ENCODE measurements around the gene CLCA4. TPM values are rescaled to one million over a fixed set of nuclear protein-coding genes. Genes with fewer than 3 reads are reported as not detected.

Gene CLCA4
- total and polyA plus RNA-seq, 2 of the 4 experiments (the other 2 are of a cell fraction): not detected

DNA sequence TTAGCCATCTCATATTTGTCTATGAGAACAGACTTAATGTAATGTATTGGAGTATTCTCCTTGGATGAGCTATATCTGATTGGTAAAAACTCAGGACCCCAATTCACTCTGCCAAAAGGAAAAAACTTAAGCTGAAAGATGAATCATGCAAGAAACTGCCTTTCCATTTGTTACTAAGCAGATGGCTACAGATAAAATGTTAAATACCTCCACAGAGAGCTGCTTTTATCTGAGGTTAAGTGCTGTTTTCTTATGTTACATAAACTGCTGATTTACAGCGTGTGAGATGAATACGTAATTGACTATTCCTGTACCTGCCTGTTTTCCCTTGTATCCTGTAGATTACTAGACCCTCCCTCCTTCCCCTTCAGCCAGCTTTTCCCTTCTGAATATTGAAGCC, 49.3 kb downstream of the CLCA4 start:
- no peaks in the 10 kb centered on the region for H3K9me3 ChIP-seq (ENCODE audit: control insufficient read depth, insufficient read depth, low read length)
- H3K18ac ChIP-seq (ENCODE audit: low read depth, low read length): no peak overlapping the region
- ChIA-PET CTCF (no interaction called here), POLR2A (ENCODE audit: unreplicated experiment) (no interaction called here)
- H3K9me1 ChIP-seq (ENCODE audit: insufficient read depth, low read length): no peaks in the 10 kb centered on the region
- no peak overlapping the region for H2BK15ac ChIP-seq (ENCODE audit: low read depth, low read length)
- H3K56ac ChIP-seq (ENCODE audit: extremely low read depth, insufficient read depth, low read length): no peak overlapping the region
- H4K8ac ChIP-seq (ENCODE audit: low read depth in 2 of 2, low read length in 2 of 2): no peak overlapping the region
- H2AFZ ChIP-seq (replicated peaks; ENCODE audit: low read length, poor library complexity): no peak overlapping the region
- H3K36me3 ChIP-seq (ENCODE audit: control insufficient read depth, insufficient read depth, low read length): no peaks in the 10 kb centered on the region
- H3K4me1 ChIP-seq (ENCODE audit: control insufficient read depth, insufficient read depth, low read length): no peaks in the 10 kb centered on the region
- ATAC-seq (ENCODE audit: low read depth): no peak
- H3K23ac ChIP-seq (ENCODE audit: low read depth, low read length): no peak overlapping the region
- no peak overlapping the region for H2BK120ac ChIP-seq (ENCODE audit: low read depth, low read length)
- WGBS, 2 experiments (ENCODE audit: extremely low coverage in 2 of 2, insufficient read length in 1 of 2): no CpG with 5 or more reads among the region's 2 CpGs
- intact Hi-C loops (cut with micrococcal nuclease): no loop called here
- H3K4ac ChIP-seq (ENCODE audit: low read depth, low read length): no peak overlapping the region
- no peaks in the 10 kb centered on the region for H3K79me1 ChIP-seq (ENCODE audit: low read depth in 1 of 2, low read length in 2 of 2)
- no peak overlapping the region for H3K4me2 ChIP-seq (ENCODE audit: low read depth, low read length)
- BruUV-seq (replicated peaks): no TSS peak
- no peak overlapping the region for H2AK5ac ChIP-seq (ENCODE audit: low read depth, low read length)
- H2BK20ac ChIP-seq (ENCODE audit: low read depth, low read length): no peak overlapping the region
- TF ChIP-seq BHLHE40 (IDR thresholded peaks at IDR 0.05; ENCODE audit: low read depth, low read length): no peak
- no peaks in the 10 kb centered on the region for H4K20me1 ChIP-seq (ENCODE audit: insufficient read depth, low read length)
- dilution Hi-C loops (cut with HindIII; ENCODE audit: low sequenced_read_pairs, unreplicated experiment): no loop called here
- in situ Hi-C loops (cut with MboI; ENCODE audit: low sequenced_read_pairs): no loop called here
- H3K27me3 ChIP-seq (ENCODE audit: control insufficient read depth, insufficient read depth, low read length): no peaks in the 10 kb centered on the region
- no peak overlapping the region for H3K27ac ChIP-seq (ENCODE audit: insufficient read depth, low read length)
- no peak overlapping the region for H2BK5ac ChIP-seq (ENCODE audit: low read depth, low read length, poor library complexity, severe bottlenecking)
- H4K91ac ChIP-seq (ENCODE audit: insufficient read depth, low read depth, low read length): no peak overlapping the region
- no peak overlapping the region for H3K14ac ChIP-seq (replicated peaks; ENCODE audit: low read depth, low read length)
- no peak overlapping the region for H3K4me3 ChIP-seq (ENCODE audit: insufficient read depth, low read depth, low read length)
- no peak for DNase-seq
- H2AK9ac ChIP-seq (replicated peaks; ENCODE audit: low read depth, low read length, poor library complexity): no peak overlapping the region
- no peak overlapping the region for H3K9ac ChIP-seq (ENCODE audit: low read depth, low read length)
- H4K5ac ChIP-seq (ENCODE audit: low read depth, low read length): no peak overlapping the region
